Activated T-cell treated with anti-CD3 and anti-CD28 coated beads for 1 hour (primary cell): ENCODE data around the gene IFNE.
A peak's percentile ranks its signal among the peaks of the same experiment; 100 is the strongest.
"Not testable (repeated sequence)": the region's sequence is repeated elsewhere in the genome, so short reads cannot be mapped to it uniquely, and the experiment has no call there.

Experiments used
- DNase-seq: peaks from one replicate; pipeline ENCODE4 v3.0.0-alpha.2; 2020; ENCODE audit warnings: low read depth

The IFNE gene

DNA sequence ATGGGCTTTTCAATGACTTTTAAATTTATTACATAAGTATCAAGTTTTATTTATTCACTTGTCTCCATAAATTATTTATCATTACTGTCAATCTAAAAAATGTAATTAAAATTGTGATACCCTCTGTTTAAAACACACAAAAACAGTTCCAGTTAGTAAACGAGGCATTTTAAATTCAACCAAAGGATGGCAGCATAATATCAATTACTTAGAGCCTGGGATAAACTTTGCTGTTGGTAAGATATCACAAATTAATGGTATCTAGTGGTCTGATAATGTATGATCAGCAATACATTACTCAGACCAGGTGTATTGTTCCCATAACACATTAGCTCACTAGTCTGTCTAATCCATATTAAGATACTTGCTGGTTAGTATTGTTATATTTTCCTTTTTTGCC is 9.6 kb upstream of the IFNE start:
- no peak for DNase-seq

DNA sequence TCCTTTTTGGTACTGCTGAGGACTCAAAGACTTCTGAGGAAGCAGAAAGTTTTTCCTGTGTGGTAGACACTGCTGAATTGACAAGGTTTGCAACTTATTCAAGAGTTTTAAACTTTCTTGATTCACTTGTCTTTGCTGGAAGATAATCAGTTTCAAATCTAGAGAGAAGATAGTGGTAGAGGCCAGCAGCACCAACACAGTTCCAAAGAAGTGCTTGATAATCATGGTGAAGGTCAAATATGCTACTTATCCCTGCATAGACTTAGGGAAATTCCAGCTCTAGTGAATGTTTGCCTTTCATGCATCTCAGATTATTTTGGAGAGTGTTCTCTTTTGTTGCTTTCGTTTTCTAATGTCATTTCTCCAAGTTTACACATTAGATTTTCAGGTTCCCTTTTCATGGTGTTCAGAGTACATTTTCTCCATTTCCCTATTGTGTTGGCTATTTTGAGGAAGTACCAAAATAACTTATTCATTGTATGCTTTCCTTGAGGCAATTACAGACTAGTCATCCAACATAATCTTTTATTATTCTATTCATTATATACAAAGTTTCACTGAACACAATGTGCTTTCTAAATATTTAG is 550 bp downstream of the IFNE start:
- no peak for DNase-seq

DNA sequence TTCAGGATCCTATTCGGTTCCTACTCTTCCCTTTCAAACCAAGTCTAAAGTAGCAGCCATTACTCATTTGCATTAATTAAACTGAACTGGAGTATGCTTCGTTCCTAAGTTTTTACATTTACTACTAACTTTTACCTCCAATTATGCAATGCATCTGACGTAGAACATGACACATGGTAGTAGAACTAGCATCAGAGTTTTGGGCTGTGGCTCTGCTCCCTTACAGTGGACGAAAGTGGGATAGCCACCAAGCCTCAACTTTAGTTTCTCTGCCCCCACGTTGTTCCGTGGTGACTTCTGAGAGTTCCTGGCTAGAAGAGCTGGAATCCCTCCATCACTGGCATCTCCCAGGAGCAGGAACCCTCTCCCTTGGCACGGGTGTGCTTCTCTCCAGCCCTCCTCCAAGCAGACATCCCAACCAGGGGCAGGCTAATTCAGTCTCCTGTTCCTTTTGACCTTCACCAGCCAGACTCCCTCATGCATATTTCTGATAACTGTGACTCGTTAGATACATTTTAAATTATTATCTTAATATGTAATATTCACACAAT is 2.9 kb downstream of the IFNE start:
- DNase-seq: no peak

DNA sequence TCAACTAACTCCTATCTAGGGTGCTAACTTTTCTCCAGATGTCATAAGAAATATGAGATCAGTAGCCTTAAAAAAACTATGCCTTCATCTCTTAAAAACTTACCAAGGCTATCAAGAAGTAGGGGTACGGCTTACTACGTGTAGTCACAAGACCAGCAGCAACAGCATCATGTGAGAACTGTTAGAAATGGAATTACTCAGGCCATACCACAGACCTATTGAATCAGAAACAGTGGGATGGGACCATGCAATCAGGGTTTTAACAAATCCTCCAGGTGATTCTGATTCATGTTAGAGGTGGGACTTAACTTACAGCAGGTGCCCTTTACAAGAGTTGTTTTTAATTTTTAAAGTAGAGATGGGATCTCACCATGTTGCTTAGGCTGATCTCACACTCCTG is 4.6 kb downstream of the IFNE start:
- no peak for DNase-seq

DNA sequence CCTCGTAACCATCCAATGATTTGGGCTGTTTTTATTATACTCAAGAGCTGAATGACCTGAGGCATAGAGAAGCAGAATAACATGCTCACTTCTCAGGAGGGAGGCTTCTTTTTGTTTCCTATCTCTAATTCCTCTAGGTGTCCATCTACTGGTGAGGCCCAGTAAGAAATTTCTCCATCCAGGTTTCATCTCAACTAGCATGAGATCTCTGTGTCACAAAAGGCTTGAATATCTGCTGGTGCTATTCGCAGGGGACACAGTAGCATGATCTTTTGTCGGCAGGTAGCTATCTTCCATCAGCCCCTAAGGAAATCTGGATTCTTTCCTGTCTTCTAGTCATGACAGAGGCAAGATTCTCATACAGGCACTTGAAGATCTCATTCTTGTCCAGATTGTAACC is 8.9 kb downstream of the IFNE start:
- DNase-seq: no peak

DNA sequence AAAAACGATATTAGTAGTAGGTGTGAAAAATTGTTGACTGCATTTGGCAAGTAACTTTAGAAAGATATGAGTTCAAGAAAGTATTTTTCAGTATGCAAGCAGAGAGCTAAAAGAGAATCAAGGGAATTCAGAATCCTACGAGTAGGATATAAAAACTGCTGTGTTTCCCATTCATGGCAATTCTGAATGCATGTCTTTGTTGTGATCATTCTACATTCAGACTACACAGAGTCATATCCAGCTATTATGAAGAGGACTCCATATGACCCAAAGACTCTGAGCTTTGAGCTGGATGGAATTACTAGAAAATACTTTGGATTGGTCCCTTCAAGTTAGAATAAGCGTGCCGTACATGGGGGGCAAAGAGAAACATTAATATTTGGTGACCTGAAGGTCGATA is 12.0 kb downstream of the IFNE start:
- no peak for DNase-seq

DNA sequence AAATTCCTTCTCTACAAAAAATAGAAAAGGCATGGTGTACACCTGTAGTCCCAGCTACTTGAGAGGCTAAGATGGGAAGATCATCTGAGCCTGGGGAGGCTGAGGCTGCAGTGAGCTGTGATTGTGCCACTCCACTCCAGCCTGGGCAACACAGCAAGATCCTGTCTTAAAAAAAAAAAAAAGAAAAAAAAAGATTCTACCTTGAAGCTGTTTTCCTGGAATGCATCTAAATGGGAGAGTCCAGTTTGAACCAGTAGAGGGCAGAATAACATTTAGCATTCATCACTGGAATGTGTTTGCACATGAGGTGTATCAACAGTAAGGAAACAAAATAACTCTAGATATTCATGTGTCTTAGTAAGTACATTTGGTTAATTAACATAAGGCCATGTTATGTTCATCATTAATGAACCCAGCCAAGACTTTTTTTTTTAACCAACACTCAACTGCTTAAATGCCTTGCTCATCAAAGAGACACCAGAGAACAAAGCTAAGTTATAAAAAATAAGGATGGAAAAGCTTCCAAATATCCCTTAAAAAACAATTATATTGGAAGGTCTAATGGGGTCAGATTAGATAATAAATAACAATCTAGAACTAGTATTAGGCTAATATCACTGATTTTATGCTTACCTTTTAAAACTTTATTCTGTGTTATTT is 16.1 kb downstream of the IFNE start:
- no peak for DNase-seq

DNA sequence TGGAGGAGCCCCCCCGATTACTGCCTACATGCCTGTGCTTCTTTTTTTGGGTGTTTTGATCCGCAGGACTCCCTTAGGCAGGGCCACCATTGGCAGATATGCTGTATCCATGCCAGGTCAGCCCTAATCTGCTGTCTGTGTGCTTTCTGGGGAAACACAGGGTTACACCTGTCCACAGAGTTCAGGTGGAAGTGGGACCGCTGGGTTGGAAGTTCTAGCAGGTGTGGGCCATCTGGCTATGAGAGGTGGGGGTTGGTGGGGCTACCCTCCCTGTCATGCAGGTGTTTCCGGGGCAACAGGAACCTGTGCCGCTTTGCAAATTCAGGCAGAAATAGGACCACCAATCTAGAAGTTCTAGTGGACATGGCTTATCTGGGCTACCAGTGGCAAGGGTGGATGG is 17.0 kb downstream of the IFNE start:
- no peak for DNase-seq

DNA sequence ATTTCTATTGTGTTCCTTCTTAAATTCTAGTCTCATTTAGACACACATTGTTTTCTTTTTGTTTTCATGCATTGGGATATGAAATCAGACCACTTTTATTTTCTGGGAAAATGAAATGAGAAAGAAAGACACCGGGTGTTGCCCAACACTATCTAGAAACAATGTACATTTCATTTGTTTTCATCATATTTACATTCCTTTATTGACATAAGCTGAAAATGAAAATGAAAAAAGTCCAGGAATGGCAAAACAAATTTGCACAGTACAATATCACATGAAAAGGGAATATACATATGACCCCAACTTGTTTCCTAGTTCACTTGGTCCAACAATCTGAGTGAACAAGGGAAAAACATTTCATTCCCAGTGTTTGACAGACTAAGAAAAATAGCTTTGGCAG is 20.7 kb downstream of the IFNE start:
- no peak for DNase-seq

DNA sequence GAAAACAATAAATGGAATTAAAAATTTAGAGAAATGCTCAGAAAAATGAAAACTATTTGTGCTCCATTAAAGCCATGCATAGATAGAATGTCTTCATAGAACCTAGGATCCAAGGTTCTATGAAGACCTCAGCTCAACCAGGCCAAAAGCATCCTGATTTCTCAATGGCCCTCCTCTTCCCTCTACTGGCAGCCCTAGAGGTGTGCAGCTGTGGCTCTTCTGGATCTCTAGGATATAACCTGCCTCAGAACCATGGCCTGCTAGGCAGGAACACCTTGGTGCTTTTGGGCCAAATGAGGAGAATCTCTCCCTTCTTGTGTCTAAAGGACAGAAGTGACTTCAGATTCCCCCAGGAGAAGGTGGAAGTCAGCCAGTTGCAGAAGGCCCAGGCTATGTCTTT is 26.8 kb downstream of the IFNE start:
- DNase-seq: no peak

DNA sequence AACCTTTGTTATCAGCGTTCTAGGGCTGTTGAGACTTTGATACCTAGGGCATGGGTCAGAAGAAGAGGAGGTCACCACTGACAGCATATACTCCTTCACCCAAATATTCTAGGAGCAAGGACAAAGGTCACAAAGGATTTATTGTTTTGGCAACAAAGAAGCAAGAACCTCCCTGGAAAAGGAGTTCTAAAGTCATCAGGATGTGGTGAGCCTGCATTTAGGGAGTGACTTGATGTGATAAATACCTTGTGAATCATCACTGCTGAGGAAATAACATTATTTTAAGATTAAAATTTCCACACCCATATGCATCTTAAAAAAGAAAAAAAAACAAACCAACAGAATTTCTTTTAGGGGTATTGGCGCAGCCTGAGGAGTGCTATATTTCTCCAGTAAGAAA is 28.0 kb downstream of the IFNE start:
- no peak for DNase-seq

DNA sequence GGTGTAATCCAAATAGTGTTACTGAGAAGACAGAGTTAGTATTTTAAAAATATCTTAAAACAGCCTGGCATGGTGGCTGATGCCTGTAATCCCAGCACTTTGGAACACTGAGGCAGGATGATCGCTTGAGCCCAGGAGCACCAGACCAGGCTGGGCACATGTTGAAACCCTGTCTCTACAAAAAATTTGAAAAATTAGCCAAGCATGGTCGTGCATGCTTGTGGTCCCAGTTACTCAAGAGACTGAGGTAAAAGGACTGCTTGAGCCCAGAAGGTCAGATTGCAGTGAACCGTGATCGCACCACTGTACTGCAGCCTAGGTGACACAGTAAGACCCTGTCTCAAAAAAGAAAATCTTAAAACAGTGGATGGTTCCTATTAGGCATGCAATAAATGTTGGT is 29.4 kb downstream of the IFNE start:
- no peak for DNase-seq

DNA sequence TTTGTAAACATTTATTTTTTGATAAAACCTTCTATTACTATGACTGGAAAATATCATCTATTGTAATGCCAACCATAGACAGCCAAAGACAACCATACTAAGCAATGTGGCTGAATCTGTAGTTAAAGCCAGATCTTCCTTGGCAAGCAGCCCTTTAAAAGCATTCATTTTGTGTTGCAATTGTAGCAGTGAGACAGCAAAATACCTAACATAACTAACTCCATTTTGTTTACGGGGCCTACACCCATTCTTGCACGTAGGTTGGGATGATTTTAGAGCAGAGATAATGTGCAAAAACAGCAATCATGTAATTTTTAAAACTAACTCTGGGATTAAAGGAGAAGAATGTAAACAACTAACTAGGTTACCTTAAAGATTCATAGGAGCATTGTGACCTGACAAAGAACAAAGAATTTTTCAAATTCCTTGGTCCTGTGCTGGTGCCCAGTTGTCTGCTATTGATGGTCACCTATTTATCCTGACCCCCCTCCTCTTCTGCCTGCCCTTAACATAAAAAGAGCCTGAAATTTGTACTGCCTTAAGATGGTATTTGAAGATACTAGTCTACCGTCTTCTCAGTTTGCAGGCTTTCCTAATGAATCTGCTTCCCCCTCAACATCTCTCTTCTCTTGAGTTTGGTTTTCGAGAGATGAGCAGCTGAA is 31.2 kb downstream of the IFNE start:
- no peak for DNase-seq

DNA sequence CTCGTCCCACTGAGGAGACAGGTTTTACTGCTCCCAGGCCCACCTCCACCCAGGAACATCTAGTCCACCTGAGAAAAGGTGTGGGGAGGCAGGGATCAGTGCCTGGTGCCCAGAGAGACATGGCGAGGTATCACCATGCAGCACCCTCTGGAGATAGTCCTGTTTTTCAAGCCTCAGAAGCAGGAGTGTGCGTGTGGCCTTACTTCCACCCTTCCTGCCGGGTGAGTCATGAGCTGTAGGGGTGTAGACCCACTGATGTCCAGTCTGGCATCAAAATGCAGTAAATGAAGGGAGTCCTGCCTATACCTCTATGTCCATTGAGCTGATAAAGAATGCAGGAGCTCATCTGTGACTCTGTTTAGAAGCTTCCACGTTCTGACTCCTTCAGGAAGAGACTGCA is 32.8 kb downstream of the IFNE start:
- DNase-seq: not testable (repeated sequence)

DNA sequence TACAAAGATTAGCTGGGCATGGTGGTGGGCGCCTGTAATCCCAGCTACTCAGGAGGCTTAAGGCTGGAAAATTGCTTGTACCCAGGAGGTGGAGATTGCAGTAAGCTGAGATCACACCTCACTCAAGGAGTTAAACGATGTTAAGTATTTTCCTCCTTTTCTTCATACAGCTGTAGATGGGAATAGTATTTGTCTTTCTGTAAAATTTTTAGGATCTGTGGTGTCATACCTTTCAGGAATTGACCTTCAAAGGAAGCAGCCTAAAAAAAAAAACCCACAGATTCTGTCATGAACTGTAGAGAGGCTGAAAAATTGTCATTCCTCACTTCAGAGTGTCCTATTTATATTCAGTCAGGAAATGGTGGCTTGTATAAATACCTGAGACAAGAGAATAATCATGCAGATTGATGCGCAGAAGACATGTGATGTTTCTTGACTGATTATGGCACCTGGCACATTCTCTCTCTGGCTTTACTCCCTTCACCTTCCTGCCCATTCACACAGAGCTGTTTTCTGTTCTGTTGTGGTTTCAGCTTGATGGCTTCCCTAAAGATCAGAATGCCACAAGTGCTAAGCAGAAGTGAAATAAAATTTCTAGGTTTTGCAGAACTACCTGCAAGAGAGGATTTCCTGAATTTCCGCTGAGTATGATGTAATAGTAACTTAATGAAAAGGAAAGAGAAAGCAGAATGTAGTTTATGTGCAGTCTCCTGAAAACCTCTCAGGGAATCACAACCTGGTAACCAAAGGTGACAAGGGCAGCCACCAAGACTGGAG is 38.1 kb downstream of the IFNE start:
- no peak for DNase-seq

DNA sequence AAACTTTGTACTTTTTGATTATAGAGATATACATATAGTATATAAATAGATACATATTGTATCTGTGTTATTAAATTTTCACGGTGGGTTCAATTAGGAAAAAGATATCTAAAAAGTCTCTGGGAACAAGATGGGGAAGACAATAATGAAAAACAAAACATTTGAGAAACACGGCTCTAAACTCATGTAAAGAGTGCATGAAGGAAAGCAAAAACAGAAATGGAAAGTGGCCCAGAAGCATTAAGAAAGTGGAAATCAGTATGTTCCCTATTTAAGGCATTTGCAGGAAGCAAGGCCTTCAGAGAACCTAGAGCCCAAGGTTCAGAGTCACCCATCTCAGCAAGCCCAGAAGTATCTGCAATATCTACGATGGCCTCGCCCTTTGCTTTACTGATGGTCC is 42.0 kb downstream of the IFNE start, which contains the start of gene IFNA1:
IFNA1 (plus strand) TSS at position 301 of the 400 bp plus-strand sequence; CDS start at position 370, 69 bp downstream.
- DNase-seq: no peak

DNA sequence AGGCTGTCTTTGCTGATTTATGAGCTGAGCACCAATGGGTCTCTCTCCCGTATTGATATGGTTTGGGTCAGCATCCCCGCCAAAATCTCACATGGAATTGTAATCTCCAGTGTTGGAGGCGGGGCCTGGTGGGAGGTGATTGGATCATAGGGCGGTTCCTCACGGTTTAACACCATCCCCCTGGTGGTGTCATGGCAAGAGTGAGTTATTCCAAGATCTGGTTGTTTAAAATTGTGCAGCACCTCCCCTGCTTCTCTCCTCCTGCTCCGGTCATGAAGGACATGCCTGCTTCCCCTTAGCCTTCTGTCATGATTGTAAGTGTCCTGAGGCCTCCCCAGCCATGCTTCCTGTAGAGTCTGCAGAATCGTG is 47.1 kb downstream of the IFNE start:
- not testable (repeated sequence) for DNase-seq

DNA sequence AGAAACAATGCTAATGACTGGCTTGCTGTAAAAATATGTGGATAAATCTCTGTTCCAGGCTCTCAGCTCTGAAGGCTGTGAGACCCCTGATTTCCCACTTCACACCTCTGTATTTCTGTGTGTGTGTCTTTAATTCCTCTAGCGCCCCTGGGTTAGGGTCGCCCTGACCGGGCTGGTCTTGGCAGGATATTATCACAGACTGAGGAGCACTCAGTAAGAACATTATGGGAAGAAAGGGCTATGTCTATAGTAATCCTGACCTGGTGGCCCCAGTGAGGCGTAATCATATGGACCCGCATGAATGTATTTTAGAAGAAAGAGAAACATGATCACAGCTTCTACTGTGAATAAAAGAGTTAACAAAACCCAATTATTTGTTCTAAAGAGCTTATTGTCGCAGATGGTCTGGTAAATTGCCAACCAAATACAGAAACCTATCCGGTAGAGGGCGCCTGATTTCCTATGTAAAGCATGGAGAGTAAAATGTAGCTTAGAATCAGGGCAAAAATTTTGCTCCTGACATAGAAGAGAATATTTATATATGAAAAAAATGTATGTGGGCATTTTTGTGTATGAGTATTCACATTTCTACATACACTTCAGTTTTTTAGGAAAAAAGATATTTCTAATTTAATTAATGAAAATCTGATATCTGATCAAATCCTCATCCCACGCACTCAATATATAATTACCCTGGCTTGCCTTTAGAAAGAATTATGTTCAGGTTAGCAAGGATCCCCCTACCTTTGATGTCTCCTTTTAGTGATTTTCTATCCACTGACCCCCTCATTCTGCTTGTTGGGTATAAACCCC is 47.7 kb downstream of the IFNE start:
- DNase-seq: peak; percentile 6

DNA sequence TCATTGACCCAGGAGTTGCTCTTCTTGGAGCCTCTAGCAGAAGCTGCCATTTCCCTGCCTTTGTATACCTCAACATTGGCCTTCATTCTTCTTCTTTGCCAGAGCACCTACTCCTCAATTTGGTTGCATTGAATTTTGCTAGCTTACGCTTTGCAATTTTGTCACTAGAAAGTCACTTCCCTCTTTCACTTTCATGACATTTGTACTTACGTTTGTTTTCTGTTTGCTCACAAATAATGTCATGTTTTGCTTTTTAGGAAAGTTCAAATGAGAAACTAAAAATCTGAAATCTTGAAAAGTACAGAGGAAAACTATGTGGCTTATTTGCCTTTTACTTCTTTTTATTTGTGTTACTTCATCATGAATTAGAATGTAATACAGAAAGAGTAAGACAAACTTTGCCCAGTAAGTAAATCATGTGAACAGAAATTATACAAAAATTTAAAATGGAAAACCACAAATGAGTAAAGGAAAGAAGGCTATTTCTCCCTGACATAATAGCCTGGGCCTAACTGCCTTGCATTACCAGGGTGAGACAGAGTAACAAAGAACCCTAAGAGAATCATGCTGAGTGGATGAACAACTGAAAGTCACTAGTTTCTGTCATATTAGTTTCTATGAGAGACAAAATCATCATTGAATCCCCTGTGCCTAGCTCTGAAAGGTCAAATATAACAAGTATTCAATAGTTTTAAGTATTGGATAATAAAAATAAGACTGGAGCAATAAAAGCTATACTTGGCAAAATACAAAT is 49.3 kb downstream of the IFNE start:
- no peak for DNase-seq
